GM12878 (cell line): ENCODE measurements around the gene TCP11L2.

ENCODE experiments used
- CEBPB ChIP-seq, 2 experiments: fragments of 150-350 bp in 1 of 2; IDR thresholded peaks; 2 replicates each; pipeline ENCODE4 v1.6.1; 2012 to 2014; ENCODE audit warnings: low read depth in 2 of 2, low read length in 2 of 2, borderline replicate concordance in 1 of 2, inconsistent platforms in 1 of 2
- JUNB ChIP-seq: IDR thresholded peaks from 2 replicates; pipeline ENCODE4 v1.6.1; 2016; ENCODE audit warnings: antibody characterized with exemption, mild to moderate bottlenecking
- POLR2A ChIP-seq: IDR thresholded peaks from 2 replicates; pipeline ENCODE4 v1.6.1; 2011; ENCODE audit warnings: low read depth, mild to moderate bottlenecking, low read length
- TAF1 ChIP-seq: IDR thresholded peaks from 2 replicates; pipeline ENCODE4 v1.6.1; 2011; ENCODE audit warnings: mild to moderate bottlenecking, low read depth, low read length, borderline replicate concordance
- ZNF207 ChIP-seq: fragments of 450-650 bp; IDR thresholded peaks from 2 replicates; pipeline ENCODE4 v1.6.1; 2014; ENCODE audit warnings: antibody characterized with exemption, mild to moderate bottlenecking, borderline replicate concordance

- TF ChIP-seq POLR2A, result no peak
- TF ChIP-seq CEBPB (IDR thresholded peaks at IDR 0.05; ENCODE audit: borderline replicate concordance in 1 of 2, low read depth in 2 of 2, low read length in 2 of 2), result no peak
- no peak for TF ChIP-seq TAF1
- TF ChIP-seq JUNB, result no peak
- TF ChIP-seq ZNF207, result no peak
Observed at GRCh38 chr12:106265116-106265515, 37.4 kb upstream of the TCP11L2 start.
